SH-SY5Y (cell line): ENCODE measurements around the gene GFOD1.

ENCODE experiments used
- GATA2 ChIP-seq: IDR thresholded peaks from 2 replicates; pipeline ENCODE4 v1.6.1; 2011; ENCODE audit warnings: mild to moderate bottlenecking, low read depth, low read length
- GATA3 ChIP-seq: IDR thresholded peaks from 2 replicates; pipeline ENCODE4 v1.6.1; 2011; ENCODE audit warnings: low read depth, mild to moderate bottlenecking, low read length, moderate library complexity

DNA sequence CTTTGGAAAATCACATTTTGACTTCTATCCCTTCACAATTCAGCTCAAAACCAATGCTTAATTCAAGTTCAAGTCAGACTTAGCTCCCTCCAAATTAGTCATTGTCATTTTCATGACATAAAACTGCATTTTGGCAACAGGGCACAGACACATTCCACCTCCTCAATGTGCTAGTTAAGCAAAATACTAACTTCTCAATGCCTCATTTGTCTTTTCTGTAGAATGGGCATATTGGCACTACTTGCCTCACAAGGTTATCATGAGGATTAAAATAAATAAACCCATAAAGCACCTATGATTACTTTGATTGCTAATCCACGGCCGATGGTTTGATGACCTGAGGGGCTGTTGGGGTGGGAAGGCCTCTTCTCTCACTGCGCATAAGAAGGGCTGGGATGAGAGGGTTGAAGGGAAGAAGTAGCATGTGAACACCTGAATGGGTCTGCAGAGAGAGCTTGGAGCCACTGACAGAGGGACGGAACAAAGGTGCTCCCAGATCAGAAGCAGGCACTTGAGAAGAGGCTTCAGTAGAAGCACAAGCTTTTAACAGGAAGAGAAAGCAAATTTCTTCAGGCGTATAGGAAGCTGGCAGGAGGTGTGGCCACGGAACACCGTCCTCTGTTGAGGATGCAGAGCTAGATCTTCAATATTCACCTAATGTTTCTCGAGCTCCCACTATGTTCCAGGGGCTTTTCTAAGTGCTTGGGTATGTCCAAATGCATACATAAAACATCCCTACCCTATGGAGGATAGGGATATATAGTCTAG is 147.4 kb downstream of the GFOD1 start:
- TF ChIP-seq GATA2, result no peak
- no peak for TF ChIP-seq GATA3
